Testis (tissue), 3 donors: ENCODE results near the gene ABCB9. TPM values are rescaled to one million over a fixed set of nuclear protein-coding genes. Genes with fewer than 3 reads are reported as not detected.

Experiments used
- DNase-seq: peaks from one replicate; pipeline ENCODE4 v3.0.0-alpha.2; 2019
- H3K27ac ChIP-seq, 2 donors: fragments of 200-600 bp; sonication (generic); one replicate each; pipeline ENCODE4 v1.5.1; 2019
- H3K27me3 ChIP-seq: fragments of 200-600 bp; sonication (generic); one replicate; pipeline ENCODE4 v1.5.1; 2019
- H3K36me3 ChIP-seq: fragments of 200-600 bp; sonication (generic); one replicate; pipeline ENCODE4 v1.5.1; 2017; ENCODE audit warnings: low read depth; ENCODE audit errors: missing control alignments
- H3K4me1 ChIP-seq: fragments of 200-600 bp; sonication (generic); one replicate; pipeline ENCODE4 v1.5.1; 2019
- H3K4me3 ChIP-seq, 2 donors: fragments of 200-600 bp; sonication (generic); one replicate each; pipeline ENCODE4 v1.5.1; 2017 to 2019
- H3K9me3 ChIP-seq: fragments of 200-600 bp; sonication (generic); one replicate; pipeline ENCODE4 v1.5.1; 2017
- CTCF ChIP-seq, 3 experiments: fragments of 450-650 bp in 2 of 3; fragments of 200-600 bp in 1 of 3; sonication (generic) in 1 of 3; IDR thresholded peaks; one replicate each; pipeline ENCODE4 v1.5.1; 2016 to 2019; ENCODE audit warnings: antibody characterized with exemption in 3 of 3, mild to moderate bottlenecking in 2 of 3, moderate library complexity in 1 of 3
- POLR2A ChIP-seq: fragments of 450-650 bp; IDR thresholded peaks from one replicate; pipeline ENCODE4 v1.6.1; 2017; ENCODE audit warnings: antibody characterized with exemption, mild to moderate bottlenecking, moderate library complexity
- WGBS, 2 donors: methylation state at CpG; one replicate each; pipeline ENCODE4 v1.1.5; 2018; 5-methylcytosine and 5-hydroxymethylcytosine counted together
- intact Hi-C: fragments of 100-400 bp; cut with DNase I; formaldehyde crosslinking; loops from one replicate; pipeline ENCODE4 v1.15.1; 2023; ENCODE audit warnings: low total_unique reads
- polyA plus RNA-seq: library from polyadenylated mRNA; stranded (reverse); fragments of 350-450 nt; fragmentation: Illumina TruSeq; extraction: RNeasy Lipid Tissue Mini Kit (QIAGEN cat#74804); gene quantifications from one replicate; pipeline ENCODE4 v1.2.3, GENCODE V29; 2014; ENCODE audit warnings: low read depth, low replicate concordance; ENCODE audit not compliant: insufficient read depth
- total RNA-seq, 2 donors: library from RNA; depleted of rRNA; stranded (reverse); fragments of >200 nt; gene quantifications; one replicate each; pipeline ENCODE4 v1.2.3, GENCODE V29; 2016

ABCB9 gene
- total and polyA plus RNA-seq, 3 donors from 2014 or later = 41.6 to 82.8 (median 75.3) TPM

GRCh38 chr12:122990961-122991622, 24.8 kb upstream of the ABCB9 start:
- Histone ChIP-seq H3K27ac (no peak overlapping the region), H3K36me3 (no peaks in the 10 kb centered on the region), H3K4me3 (no peak overlapping the region), H3K9me3 (no peaks in the 10 kb centered on the region), H3K27me3 (no peaks in the 10 kb centered on the region), H3K4me1 (peaks cover 6% of the 10 kb centered on the region)
- TF ChIP-seq POLR2A (no peak), CTCF (IDR thresholded peaks at IDR 0.05) (no peak)
- intact Hi-C loops = no loop called here
- 86 to 95% methylated on average over 3 to 13 of the region's 13 CpGs for WGBS, 2 donors
- no peak for DNase-seq

- no peak overlapping the region for H3K4me3 ChIP-seq
- DNase-seq = no peak
- H3K9me3 ChIP-seq = no peaks in the 10 kb centered on the region
- intact Hi-C loops = no loop called here
- no peak overlapping the region for H3K27ac ChIP-seq
- peaks cover 5% of the 10 kb centered on the region for H3K4me1 ChIP-seq
- no peaks in the 10 kb centered on the region for H3K36me3 ChIP-seq
- WGBS, 2 donors = 88 to 95% methylated on average over 6 to 11 of the region's 13 CpGs
- TF ChIP-seq CTCF (IDR thresholded peaks at IDR 0.05) = no peak
- no peak for TF ChIP-seq POLR2A
- no peaks in the 10 kb centered on the region for H3K27me3 ChIP-seq
These were observed 24.3 kb upstream of the ABCB9 start for GRCh38 chr12:122990561-122990960.

GRCh38 chr12:122989874-122990419, 23.7 kb upstream of the ABCB9 start:
- Histone ChIP-seq H3K4me3 (no peak overlapping the region), H3K4me1 (peaks cover 10% of the 10 kb centered on the region), H3K27ac (no peak overlapping the region), H3K9me3 (no peaks in the 10 kb centered on the region), H3K27me3 (no peaks in the 10 kb centered on the region), H3K36me3 (no peaks in the 10 kb centered on the region)
- TF ChIP-seq POLR2A (no peak), CTCF (IDR thresholded peaks at IDR 0.05) (no peak)
- intact Hi-C loops = loop anchor here (10.0 kb wide), 1 partner anchor 155 kb away; no protein-coding TSS in a partner anchor
- 83 to 95% methylated on average over 13 to 20 of the region's 22 CpGs for WGBS, 2 donors
- no peak for DNase-seq

GRCh38 chr12:122989225-122989839, 23.1 kb upstream of the ABCB9 start:
- Histone ChIP-seq H3K9me3 (no peaks in the 10 kb centered on the region), H3K4me3 (no peak overlapping the region), H3K36me3 (no peaks in the 10 kb centered on the region), H3K27ac (no peak overlapping the region), H3K27me3 (no peaks in the 10 kb centered on the region), H3K4me1 (peaks cover 17% of the 10 kb centered on the region)
- TF ChIP-seq CTCF (IDR thresholded peaks at IDR 0.05) = no peak
- no peak for TF ChIP-seq POLR2A
- intact Hi-C loops = loop anchor here (10.0 kb wide), 1 partner anchor 155 kb away; no protein-coding TSS in a partner anchor
- no peak for DNase-seq
- 83 to 95% methylated on average over 9 to 10 of the region's 10 CpGs for WGBS, 2 donors
